ENCODE results near the gene DUSP8.

DUSP8 gene

DNA sequence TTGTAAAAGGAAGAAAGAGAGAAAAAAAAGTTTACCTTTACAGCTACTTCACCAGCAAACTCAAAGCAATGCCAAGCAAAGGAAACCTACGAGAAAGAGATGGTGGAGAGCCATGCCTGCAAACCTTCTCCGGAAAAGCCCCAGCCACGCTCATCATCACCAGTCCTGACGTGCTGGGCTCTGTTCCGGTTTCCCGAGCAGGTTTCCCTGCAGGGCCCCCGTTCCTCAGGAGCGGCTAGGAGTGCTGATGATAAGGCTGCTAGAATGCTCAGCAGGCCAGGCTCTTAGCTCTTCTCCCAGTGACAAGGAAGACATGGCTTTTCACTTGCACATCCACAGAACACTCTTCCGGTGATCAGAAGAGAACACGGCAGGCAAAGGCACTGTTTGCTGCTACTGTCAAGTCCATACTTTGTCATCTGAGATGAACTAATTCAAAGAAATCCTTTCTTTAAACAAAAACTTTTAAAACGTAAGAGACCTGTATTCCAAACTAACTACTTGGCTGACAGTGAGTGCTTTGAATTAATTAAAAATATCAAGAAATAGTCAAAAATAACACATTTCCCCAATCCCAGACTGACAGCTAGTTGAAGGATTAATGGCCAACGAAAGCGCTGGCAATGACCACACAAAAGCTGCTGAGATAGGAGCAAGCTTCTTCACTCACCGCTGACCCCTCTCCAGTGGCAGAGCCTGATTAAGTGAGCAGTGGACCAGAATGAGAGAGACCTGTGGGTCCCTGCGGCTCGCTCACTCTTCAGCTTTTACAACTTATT lies 35.8 kb downstream of the DUSP8 start:
- Histone ChIP-seq H3K4me3 (ENCODE audit: low read length) (no peak overlapping the region), H3K27me3 (ENCODE audit: insufficient read depth, low read length) (peaks cover 19% of the 10 kb centered on the region), H3K4me1 (ENCODE audit: insufficient read depth, low read length) (no peaks in the 10 kb centered on the region), H2AFZ (ENCODE audit: low read depth, low read length) (no peak overlapping the region), H3K9me3 (ENCODE audit: low read length) (no peaks in the 10 kb centered on the region), H3K36me3 (ENCODE audit: insufficient read depth, low read length) (no peaks in the 10 kb centered on the region)

DNA sequence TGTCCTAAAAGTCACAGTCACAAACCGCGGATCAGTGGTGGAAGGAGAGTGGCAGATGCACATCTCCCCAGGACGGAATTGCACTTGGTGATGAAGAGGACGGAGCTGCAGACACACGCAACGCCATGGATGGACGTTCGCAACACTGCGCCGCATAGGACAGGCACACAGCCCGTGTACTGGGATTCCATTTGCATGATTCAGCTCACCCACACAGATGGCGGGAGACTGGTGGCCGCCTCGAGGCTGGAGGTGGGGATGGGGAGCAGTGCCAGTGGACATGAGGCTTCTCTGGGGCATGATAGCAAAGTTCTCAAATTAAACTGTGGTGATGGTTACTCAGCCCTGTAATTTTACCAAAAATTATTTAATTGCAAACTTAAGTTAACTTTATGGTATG lies 37.4 kb downstream of the DUSP8 start:
- H3K36me3 ChIP-seq (ENCODE audit: insufficient read depth, low read length) = no peaks in the 10 kb centered on the region
- H3K9me3 ChIP-seq (ENCODE audit: low read length) = no peaks in the 10 kb centered on the region
- no peaks in the 10 kb centered on the region for H3K4me1 ChIP-seq (ENCODE audit: insufficient read depth, low read length)
- H2AFZ ChIP-seq (ENCODE audit: low read depth, low read length) = no peak overlapping the region
- peaks cover 12% of the 10 kb centered on the region for H3K27me3 ChIP-seq (ENCODE audit: insufficient read depth, low read length)
- no peak overlapping the region for H3K4me3 ChIP-seq (ENCODE audit: low read length)

DNA sequence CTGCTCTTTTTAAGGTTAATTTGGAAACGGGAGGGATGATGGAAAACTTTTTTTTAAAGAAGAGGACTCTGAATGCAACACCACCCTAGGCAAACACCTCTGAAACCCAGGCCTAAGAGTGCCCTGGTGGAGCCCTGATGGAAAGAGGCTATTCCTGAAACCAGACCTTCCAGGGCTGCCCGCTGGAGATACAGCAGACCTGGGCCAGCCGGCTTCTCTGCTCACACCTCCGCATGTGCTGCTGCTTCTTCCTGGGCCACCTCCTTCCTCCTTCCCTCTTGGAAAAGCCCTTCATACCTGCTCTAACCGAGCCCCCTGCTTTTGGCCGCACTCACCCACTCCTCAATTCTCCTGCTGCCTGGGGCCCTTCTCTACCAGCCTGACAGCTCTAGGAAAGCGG lies 37.9 kb downstream of the DUSP8 start:
- Histone ChIP-seq H3K4me1 (ENCODE audit: insufficient read depth, low read length) (no peaks in the 10 kb centered on the region), H3K36me3 (ENCODE audit: insufficient read depth, low read length) (no peaks in the 10 kb centered on the region), H3K27me3 (ENCODE audit: insufficient read depth, low read length) (peaks cover 9% of the 10 kb centered on the region), H3K4me3 (ENCODE audit: low read length) (no peak overlapping the region), H3K9me3 (ENCODE audit: low read length) (no peaks in the 10 kb centered on the region), H2AFZ (ENCODE audit: low read depth, low read length) (no peak overlapping the region)

DNA sequence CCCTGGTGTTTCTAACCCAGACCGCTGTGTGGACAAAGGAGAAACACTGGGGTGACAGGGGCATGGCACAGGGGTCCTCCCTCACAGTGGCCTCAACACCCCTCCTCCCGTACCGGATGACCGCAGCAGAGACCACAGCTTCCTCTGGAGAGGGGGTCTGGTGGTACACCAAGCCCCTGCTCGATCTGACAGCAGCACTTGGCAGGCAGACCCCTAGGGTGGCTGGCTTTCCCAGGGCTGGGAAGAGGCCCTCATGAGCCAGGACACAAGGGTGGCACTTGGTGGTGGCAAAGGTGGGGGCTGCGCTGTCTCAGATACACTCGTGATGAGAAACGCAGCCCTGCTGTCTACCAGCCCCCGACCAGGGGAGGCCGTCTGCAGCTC lies 38.7 kb downstream of the DUSP8 start:
- H3K4me1 ChIP-seq (ENCODE audit: insufficient read depth, low read length) = no peaks in the 10 kb centered on the region
- H3K9me3 ChIP-seq (ENCODE audit: low read length) = no peaks in the 10 kb centered on the region
- no peak overlapping the region for H3K4me3 ChIP-seq (ENCODE audit: low read length)
- no peak overlapping the region for H2AFZ ChIP-seq (ENCODE audit: low read depth, low read length)
- H3K27me3 ChIP-seq (ENCODE audit: insufficient read depth, low read length) = peaks cover 6% of the 10 kb centered on the region
- no peaks in the 10 kb centered on the region for H3K36me3 ChIP-seq (ENCODE audit: insufficient read depth, low read length)

DNA sequence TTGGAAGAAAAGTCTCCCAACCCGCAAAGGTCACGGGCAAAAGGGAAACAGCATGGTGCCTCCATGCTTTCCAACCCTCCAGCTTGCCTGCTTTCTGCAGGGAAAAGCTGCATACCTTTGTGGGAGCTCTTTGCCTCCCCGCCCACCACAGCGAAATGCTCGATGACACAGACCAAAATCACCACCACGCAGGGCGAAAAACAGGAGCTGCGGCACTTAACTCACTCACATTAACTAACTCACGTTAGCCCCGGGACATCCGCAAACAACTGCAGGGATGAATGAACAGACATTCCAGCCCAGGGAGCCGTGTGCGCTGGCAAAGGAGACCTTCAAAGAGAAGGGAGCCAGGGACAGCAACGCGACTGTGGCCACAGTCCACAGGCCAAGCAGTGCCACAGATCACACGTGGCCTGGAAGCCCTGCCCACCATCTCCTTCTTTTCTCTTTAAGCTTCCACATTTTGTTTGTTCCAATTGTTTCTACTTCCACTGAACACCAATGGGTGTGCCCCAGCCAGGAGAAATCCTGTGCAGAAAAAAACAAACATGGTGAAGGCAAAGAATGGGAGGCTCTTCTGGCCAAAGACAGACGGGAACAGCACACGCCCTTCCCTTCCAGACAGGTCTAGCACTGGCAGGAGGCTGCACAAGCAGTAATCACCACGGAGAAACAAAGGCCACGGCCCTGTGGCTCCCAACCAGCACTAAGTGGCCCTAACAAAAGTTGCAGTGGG lies 39.3 kb downstream of the DUSP8 start:
- Histone ChIP-seq H2AFZ (ENCODE audit: low read depth, low read length) (no peak overlapping the region), H3K4me3 (ENCODE audit: low read length) (no peak overlapping the region), H3K4me1 (ENCODE audit: insufficient read depth, low read length) (no peaks in the 10 kb centered on the region), H3K27me3 (ENCODE audit: insufficient read depth, low read length) (peaks cover under 1% of the 10 kb centered on the region), H3K36me3 (ENCODE audit: insufficient read depth, low read length) (no peaks in the 10 kb centered on the region), H3K9me3 (ENCODE audit: low read length) (no peaks in the 10 kb centered on the region)

DNA sequence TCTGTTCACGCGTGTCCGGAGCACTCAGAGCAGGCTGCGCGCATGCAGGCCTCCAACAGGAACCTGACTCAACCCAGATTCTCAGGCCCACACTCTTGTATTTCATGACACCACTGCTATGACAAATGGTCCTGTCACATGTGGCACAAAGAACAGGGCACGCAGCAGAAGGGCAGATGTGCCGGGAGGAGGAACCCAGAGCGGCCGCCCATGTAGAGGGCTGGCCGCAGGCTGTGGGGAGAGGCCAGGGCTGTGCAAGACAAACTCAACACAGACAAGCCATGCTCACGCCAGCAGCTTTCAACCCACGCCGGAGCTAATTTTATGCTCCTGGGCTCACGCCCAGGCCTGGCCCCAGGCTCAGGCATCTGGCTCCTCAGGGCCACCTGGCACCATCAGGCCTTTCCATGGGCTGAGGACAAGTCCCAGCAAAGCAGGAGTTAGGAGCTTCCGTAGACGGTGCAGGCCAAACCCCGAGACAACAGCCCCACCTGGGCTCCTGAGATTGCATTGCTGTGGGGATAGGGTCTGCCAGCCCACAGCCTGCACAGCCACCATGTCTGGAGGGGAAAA lies 40.0 kb downstream of the DUSP8 start:
- no peaks in the 10 kb centered on the region for H3K27me3 ChIP-seq (ENCODE audit: insufficient read depth, low read length)
- H3K36me3 ChIP-seq (ENCODE audit: insufficient read depth, low read length) = no peaks in the 10 kb centered on the region
- H2AFZ ChIP-seq (ENCODE audit: low read depth, low read length) = no peak overlapping the region
- H3K9me3 ChIP-seq (ENCODE audit: low read length) = no peaks in the 10 kb centered on the region
- no peaks in the 10 kb centered on the region for H3K4me1 ChIP-seq (ENCODE audit: insufficient read depth, low read length)
- H3K4me3 ChIP-seq (ENCODE audit: low read length) = no peak overlapping the region

DNA sequence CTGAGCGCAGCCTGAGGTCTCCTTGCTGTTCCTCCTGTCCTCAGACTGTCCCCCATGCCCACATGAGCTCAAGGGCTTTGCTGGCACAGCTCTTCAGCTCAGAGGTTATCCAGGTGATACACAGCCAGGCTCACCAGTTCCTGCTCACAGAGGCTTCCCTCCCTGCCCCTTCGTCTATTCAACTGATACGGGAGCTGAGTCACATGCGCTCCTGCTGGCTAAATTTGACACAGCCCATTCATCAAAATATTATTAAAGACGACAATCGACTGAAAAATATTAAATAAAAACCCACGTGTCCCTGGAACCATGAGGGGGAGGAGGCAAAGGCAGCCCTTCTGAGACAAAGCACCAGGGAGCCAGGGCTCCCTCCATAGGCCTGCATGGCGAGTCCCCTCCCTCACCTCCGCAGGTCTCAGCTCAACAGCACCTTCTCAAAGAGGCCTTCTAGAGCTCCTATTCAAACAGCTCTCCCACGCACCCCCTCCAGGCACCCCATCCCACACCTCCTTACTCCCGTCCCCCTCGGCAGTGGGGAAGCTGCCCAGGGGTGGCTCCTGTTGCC lies 40.5 kb downstream of the DUSP8 start:
- Histone ChIP-seq H3K4me1 (ENCODE audit: insufficient read depth, low read length) (no peaks in the 10 kb centered on the region), H3K27me3 (ENCODE audit: insufficient read depth, low read length) (no peaks in the 10 kb centered on the region), H3K36me3 (ENCODE audit: insufficient read depth, low read length) (no peaks in the 10 kb centered on the region), H2AFZ (ENCODE audit: low read depth, low read length) (no peak overlapping the region), H3K4me3 (ENCODE audit: low read length) (no peak overlapping the region), H3K9me3 (ENCODE audit: low read length) (no peaks in the 10 kb centered on the region)

DNA sequence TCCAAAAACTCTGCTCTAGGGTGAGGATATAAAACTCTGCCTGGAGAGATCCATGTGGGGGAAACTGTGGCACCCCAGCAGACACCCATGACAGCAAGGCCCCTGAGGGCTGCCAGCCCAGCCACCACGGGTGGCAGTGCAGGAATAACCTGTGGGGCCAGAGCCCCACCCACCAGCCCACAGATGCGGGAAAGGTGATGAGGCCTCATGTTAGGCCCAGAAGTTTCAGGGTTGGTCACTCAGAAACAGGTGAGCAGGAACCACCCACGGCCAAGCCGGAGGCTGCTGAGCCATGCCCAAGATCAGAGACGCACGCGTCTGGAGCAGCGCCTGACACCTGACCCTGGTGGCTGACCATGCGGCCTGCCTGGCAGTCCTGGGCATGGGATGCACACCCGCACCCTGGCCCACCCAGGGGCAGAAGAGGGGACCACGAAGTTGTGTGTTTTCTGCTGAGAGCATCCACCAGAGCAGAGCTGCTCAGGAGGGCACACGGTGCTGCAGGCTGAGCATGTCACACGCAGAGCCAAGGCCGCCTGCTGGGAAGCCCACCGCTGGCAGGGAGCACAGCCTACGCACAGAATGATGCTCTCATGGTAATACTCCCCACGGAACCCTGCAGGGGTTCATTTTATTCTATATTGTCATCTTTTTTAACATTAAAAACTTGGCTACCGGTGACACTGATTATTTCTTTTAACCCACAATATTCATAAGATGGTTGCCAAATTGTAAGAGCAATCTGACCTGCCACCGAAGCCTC lies 41.2 kb downstream of the DUSP8 start:
- Histone ChIP-seq H3K27me3 (ENCODE audit: insufficient read depth, low read length) (no peaks in the 10 kb centered on the region), H3K36me3 (ENCODE audit: insufficient read depth, low read length) (no peaks in the 10 kb centered on the region), H3K9me3 (ENCODE audit: low read length) (no peaks in the 10 kb centered on the region), H3K4me1 (ENCODE audit: insufficient read depth, low read length) (no peaks in the 10 kb centered on the region), H3K4me3 (ENCODE audit: low read length) (no peak overlapping the region), H2AFZ (ENCODE audit: low read depth, low read length) (no peak overlapping the region)

DNA sequence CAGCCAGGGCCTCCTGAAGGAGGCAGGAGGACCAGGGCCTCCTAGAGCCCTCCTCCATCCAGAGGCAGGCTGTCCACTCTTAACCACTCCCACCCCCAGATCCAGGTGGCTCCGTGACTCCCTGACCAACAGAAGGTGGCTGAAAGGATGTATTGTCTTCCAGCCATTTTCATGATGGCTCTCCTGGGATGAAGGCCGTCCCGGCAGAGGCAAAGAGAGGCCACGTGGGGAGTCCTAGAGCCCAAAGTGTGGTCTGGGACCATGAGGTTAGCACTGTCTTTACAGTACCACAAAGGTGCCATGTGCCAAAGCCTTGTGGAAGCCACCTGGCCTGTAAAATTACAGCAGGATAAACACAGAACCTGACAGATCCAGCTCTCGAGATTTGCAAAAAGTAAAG lies 42.3 kb downstream of the DUSP8 start:
- no peaks in the 10 kb centered on the region for H3K36me3 ChIP-seq (ENCODE audit: insufficient read depth, low read length)
- no peaks in the 10 kb centered on the region for H3K27me3 ChIP-seq (ENCODE audit: insufficient read depth, low read length)
- H2AFZ ChIP-seq (ENCODE audit: low read depth, low read length) = no peak overlapping the region
- no peak overlapping the region for H3K4me3 ChIP-seq (ENCODE audit: low read length)
- no peaks in the 10 kb centered on the region for H3K4me1 ChIP-seq (ENCODE audit: insufficient read depth, low read length)
- no peaks in the 10 kb centered on the region for H3K9me3 ChIP-seq (ENCODE audit: low read length)

DNA sequence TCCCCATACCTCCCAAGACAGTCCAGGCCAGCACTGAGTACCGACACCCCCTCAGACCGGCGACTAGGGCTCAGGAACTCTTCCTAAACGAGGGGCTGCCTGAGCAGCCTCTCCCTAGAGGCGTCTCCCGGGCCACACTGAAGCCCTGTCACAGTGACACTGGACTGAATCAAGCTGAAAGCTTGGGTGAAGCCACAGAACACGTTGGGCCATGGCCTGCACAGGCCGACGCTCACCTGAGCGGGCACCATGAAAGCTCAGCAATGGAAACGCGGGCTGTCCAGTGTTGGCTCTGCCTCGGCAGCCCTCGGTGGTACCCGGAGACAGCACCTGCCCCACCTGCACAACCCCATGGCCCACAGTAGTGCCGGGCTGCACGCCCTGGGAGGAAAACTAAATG lies 42.8 kb downstream of the DUSP8 start:
- no peak overlapping the region for H2AFZ ChIP-seq (ENCODE audit: low read depth, low read length)
- H3K36me3 ChIP-seq (ENCODE audit: insufficient read depth, low read length) = no peaks in the 10 kb centered on the region
- no peaks in the 10 kb centered on the region for H3K4me1 ChIP-seq (ENCODE audit: insufficient read depth, low read length)
- H3K9me3 ChIP-seq (ENCODE audit: low read length) = no peaks in the 10 kb centered on the region
- H3K4me3 ChIP-seq (ENCODE audit: low read length) = no peak overlapping the region
- H3K27me3 ChIP-seq (ENCODE audit: insufficient read depth, low read length) = no peaks in the 10 kb centered on the region

DNA sequence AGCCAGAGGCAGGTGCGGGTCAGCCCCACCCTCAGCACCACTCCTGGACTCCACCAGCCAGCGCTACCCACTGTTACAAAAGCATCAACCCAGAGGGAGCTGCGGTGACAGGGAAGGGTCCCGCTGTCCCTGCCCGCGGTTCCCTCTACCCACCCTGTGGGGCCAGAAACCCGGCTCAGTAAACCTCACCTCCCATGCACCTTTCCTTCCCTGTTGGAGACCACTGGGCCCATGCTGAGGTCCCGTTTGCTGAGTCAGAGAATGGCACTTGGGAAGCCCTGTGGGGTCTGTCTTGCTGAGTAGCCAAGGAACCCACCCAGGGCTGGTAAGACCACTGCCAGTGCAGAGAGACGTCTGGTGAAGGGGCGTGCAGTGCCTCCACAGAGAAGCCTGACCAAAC lies 43.4 kb downstream of the DUSP8 start:
- H3K27me3 ChIP-seq (ENCODE audit: insufficient read depth, low read length) = no peaks in the 10 kb centered on the region
- H2AFZ ChIP-seq (ENCODE audit: low read depth, low read length) = no peak overlapping the region
- H3K36me3 ChIP-seq (ENCODE audit: insufficient read depth, low read length) = no peaks in the 10 kb centered on the region
- no peak overlapping the region for H3K4me3 ChIP-seq (ENCODE audit: low read length)
- no peaks in the 10 kb centered on the region for H3K4me1 ChIP-seq (ENCODE audit: insufficient read depth, low read length)
- no peaks in the 10 kb centered on the region for H3K9me3 ChIP-seq (ENCODE audit: low read length)

DNA sequence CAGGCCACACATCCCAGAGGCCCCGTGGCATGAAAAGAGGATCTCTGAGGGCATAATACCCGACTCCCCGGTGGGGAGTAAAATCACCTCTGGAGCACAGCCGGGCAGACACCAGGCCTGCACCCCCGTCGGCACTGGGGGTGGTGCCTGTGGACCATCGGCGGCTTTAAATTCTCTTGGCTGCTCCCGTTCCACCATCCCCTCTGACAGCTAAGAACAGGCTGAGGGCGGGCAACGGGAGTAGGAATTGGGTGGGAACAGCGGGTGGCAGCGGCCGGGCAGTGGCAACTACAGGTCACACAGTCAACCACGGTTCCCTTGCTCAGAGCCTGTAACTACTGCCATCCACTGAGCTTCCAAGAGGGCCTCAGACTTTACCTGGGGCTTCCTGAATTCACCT lies 45.3 kb downstream of the DUSP8 start:
- Histone ChIP-seq H3K4me1 (ENCODE audit: insufficient read depth, low read length) (no peaks in the 10 kb centered on the region), H3K9me3 (ENCODE audit: low read length) (no peaks in the 10 kb centered on the region), H2AFZ (ENCODE audit: low read depth, low read length) (no peak overlapping the region), H3K36me3 (ENCODE audit: insufficient read depth, low read length) (no peaks in the 10 kb centered on the region), H3K27me3 (ENCODE audit: insufficient read depth, low read length) (no peaks in the 10 kb centered on the region), H3K4me3 (ENCODE audit: low read length) (no peak overlapping the region)

DNA sequence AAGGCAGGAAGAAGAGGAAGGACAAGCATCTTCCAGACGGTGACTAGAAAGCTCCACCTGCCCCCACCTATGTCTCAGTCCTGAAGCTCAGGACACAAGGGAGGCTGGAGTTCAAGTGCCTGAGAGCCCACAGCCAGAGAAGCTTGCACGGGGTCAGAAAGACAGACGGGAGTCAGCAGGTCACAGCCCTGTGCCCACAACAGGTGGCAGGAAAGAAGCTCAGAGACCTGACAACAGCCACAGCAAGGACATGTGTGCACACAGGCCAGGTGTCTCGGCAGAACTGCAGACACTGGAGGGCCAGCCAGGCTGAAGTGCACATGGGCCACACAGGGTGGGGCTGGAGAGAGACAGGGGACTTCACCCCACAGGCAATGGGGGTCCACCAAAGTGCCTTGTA lies 48.3 kb downstream of the DUSP8 start:
- Histone ChIP-seq H3K36me3 (ENCODE audit: insufficient read depth, low read length) (no peaks in the 10 kb centered on the region), H3K27me3 (ENCODE audit: insufficient read depth, low read length) (no peaks in the 10 kb centered on the region), H3K9me3 (ENCODE audit: low read length) (no peaks in the 10 kb centered on the region), H2AFZ (ENCODE audit: low read depth, low read length) (no peak overlapping the region), H3K4me3 (ENCODE audit: low read length) (no peak overlapping the region), H3K4me1 (ENCODE audit: insufficient read depth, low read length) (peaks cover 15% of the 10 kb centered on the region)

Measured in neuron (in vitro differentiated cells).